ENCODE data around the gene GAL3ST3. TPM values are rescaled to one million over a fixed set of nuclear protein-coding genes. Genes with fewer than 3 reads are reported as not detected.

GAL3ST3 gene
- total and polyA plus RNA-seq, 2 donors (not counting 1 experiment from before 2014, with no cell fraction given), result not detected

DNA sequence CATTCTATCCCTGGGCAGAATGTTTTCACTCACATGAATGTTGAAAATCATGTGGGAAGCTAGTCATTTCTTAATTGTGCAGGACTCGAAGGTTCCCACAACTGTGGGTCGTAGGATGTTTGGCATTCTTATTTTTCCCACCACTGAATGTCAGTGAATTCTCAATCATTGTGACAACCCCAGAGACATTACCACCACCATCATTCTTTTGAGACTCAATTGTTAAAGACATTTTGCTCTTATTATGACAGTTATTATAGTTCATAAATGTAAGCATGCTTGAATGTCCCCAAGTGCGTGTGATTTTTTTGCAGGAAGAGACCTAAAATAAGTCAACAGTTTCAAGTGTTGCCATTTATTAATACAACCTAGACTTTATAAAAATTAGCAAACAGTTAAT is 40.1 kb upstream of the GAL3ST3 start:
- Histone ChIP-seq H3K4me1 (ENCODE audit: control insufficient read depth, extremely low read depth, insufficient read depth, low read length) (no peaks in the 10 kb centered on the region), H2AFZ (ENCODE audit: low read length) (no peak overlapping the region), H3K4me2 (ENCODE audit: extremely low read depth, insufficient read depth, low read length) (no peak overlapping the region), H3K9ac (ENCODE audit: insufficient read depth, low read length) (no peak overlapping the region), H4K20me1 (ENCODE audit: control insufficient read depth, extremely low read depth, insufficient read depth, low read length) (no peaks in the 10 kb centered on the region), H3K27me3 (ENCODE audit: control insufficient read depth, insufficient read depth, low read length) (no peaks in the 10 kb centered on the region), H3K79me2 (ENCODE audit: control insufficient read depth, insufficient read depth, low read length) (peaks cover 15% of the 10 kb centered on the region), H3K36me3 (ENCODE audit: control insufficient read depth, insufficient read depth, low read length) (no peaks in the 10 kb centered on the region), H3K4me3 (replicated peaks in 1 of 4; ENCODE audit: control extremely low read depth in 1 of 4, insufficient read depth in 1 of 4, low read depth in 3 of 4, low read length in 4 of 4) (no peak overlapping the region), H3K27ac (ENCODE audit: insufficient read depth, low read length) (no peak overlapping the region), H3K9me3 (ENCODE audit: control insufficient read depth, insufficient read depth, low read depth, low read length) (no peaks in the 10 kb centered on the region)
- TF ChIP-seq, protein P1, sequence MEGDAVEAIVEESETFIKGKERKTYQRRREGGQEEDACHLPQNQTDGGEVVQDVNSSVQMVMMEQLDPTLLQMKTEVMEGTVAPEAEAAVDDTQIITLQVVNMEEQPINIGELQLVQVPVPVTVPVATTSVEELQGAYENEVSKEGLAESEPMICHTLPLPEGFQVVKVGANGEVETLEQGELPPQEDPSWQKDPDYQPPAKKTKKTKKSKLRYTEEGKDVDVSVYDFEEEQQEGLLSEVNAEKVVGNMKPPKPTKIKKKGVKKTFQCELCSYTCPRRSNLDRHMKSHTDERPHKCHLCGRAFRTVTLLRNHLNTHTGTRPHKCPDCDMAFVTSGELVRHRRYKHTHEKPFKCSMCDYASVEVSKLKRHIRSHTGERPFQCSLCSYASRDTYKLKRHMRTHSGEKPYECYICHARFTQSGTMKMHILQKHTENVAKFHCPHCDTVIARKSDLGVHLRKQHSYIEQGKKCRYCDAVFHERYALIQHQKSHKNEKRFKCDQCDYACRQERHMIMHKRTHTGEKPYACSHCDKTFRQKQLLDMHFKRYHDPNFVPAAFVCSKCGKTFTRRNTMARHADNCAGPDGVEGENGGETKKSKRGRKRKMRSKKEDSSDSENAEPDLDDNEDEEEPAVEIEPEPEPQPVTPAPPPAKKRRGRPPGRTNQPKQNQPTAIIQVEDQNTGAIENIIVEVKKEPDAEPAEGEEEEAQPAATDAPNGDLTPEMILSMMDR (conservative IDR thresholded peaks at IDR 0.05 in 1 of 2, IDR thresholded peaks at IDR 0.05 in 1 of 2; ENCODE audit: low read depth in 1 of 2, low read length in 2 of 2), result no peak
- no peak for DNase-seq (ENCODE audit: low read depth in 2 of 2)

- Histone ChIP-seq H3K4me1 (ENCODE audit: control insufficient read depth, extremely low read depth, insufficient read depth, low read length) (no peaks in the 10 kb centered on the region), H3K27me3 (ENCODE audit: control insufficient read depth, insufficient read depth, low read length) (no peaks in the 10 kb centered on the region), H3K36me3 (ENCODE audit: control insufficient read depth, insufficient read depth, low read length) (no peaks in the 10 kb centered on the region), H3K9me3 (ENCODE audit: control insufficient read depth, insufficient read depth, low read depth, low read length) (no peaks in the 10 kb centered on the region), H3K4me3 (replicated peaks in 1 of 4; ENCODE audit: control extremely low read depth in 1 of 4, insufficient read depth in 1 of 4, low read depth in 3 of 4, low read length in 4 of 4) (no peak overlapping the region), H3K4me2 (ENCODE audit: extremely low read depth, insufficient read depth, low read length) (no peak overlapping the region), H2AFZ (ENCODE audit: low read length) (no peak overlapping the region), H3K9ac (ENCODE audit: insufficient read depth, low read length) (no peak overlapping the region), H3K79me2 (ENCODE audit: control insufficient read depth, insufficient read depth, low read length) (peaks cover 18% of the 10 kb centered on the region), H4K20me1 (ENCODE audit: control insufficient read depth, extremely low read depth, insufficient read depth, low read length) (no peaks in the 10 kb centered on the region), H3K27ac (ENCODE audit: insufficient read depth, low read length) (no peak overlapping the region)
- no peak for DNase-seq (ENCODE audit: low read depth in 2 of 2)
- TF ChIP-seq, protein P1 (conservative IDR thresholded peaks at IDR 0.05 in 1 of 2, IDR thresholded peaks at IDR 0.05 in 1 of 2; ENCODE audit: low read depth in 1 of 2, low read length in 2 of 2), result no peak
Measured at GRCh38 chr11:66087148-66087908, 38.4 kb upstream of the GAL3ST3 start.

- no peak overlapping the region for H3K4me2 ChIP-seq (ENCODE audit: extremely low read depth, insufficient read depth, low read length)
Measured at GRCh38 chr11:66084821-66085475, 36.0 kb upstream of the GAL3ST3 start.

More at GRCh38 chr11:66084821-66085475, 36.0 kb upstream of the GAL3ST3 start:
- Histone ChIP-seq H4K20me1 (ENCODE audit: control insufficient read depth, extremely low read depth, insufficient read depth, low read length) (peaks cover 1% of the 10 kb centered on the region), H3K36me3 (ENCODE audit: control insufficient read depth, insufficient read depth, low read length) (no peaks in the 10 kb centered on the region), H3K79me2 (ENCODE audit: control insufficient read depth, insufficient read depth, low read length) (peaks cover 28% of the 10 kb centered on the region), H3K27ac (ENCODE audit: insufficient read depth, low read length) (no peak overlapping the region), H3K4me3 (replicated peaks in 1 of 4; ENCODE audit: control extremely low read depth in 1 of 4, insufficient read depth in 1 of 4, low read depth in 3 of 4, low read length in 4 of 4) (no peak overlapping the region), H3K4me1 (ENCODE audit: control insufficient read depth, extremely low read depth, insufficient read depth, low read length) (peaks cover 8% of the 10 kb centered on the region), H3K9me3 (ENCODE audit: control insufficient read depth, insufficient read depth, low read depth, low read length) (no peaks in the 10 kb centered on the region), H3K27me3 (ENCODE audit: control insufficient read depth, insufficient read depth, low read length) (no peaks in the 10 kb centered on the region), H2AFZ (ENCODE audit: low read length) (no peak overlapping the region), H3K9ac (ENCODE audit: insufficient read depth, low read length) (no peak overlapping the region)
- DNase-seq (ENCODE audit: low read depth in 2 of 2), result no peak
- TF ChIP-seq EZH2 (IDR thresholded peaks at IDR 0.05; ENCODE audit: low read length, missing control alignments), result no peak
- TF ChIP-seq, protein P1 (conservative IDR thresholded peaks at IDR 0.05 in 1 of 2, IDR thresholded peaks at IDR 0.05 in 1 of 2; ENCODE audit: low read depth in 1 of 2, low read length in 2 of 2), result no peak
